Measurements from ENCODE around the gene METTL27.
"Not testable (repeated sequence)": the region's sequence is repeated elsewhere in the genome, so short reads cannot be mapped to it uniquely, and the experiment has no call there.

Gene METTL27

GRCh38 chr7:73810998-73811360, 31.3 kb downstream of the METTL27 start:
- TF ChIP-seq CTCF (IDR thresholded peaks at IDR 0.05; ENCODE audit: low read depth, low read length), result no peak
- no peak overlapping the region for H3K4me3 ChIP-seq (ENCODE audit: low read depth, low read length)

DNA sequence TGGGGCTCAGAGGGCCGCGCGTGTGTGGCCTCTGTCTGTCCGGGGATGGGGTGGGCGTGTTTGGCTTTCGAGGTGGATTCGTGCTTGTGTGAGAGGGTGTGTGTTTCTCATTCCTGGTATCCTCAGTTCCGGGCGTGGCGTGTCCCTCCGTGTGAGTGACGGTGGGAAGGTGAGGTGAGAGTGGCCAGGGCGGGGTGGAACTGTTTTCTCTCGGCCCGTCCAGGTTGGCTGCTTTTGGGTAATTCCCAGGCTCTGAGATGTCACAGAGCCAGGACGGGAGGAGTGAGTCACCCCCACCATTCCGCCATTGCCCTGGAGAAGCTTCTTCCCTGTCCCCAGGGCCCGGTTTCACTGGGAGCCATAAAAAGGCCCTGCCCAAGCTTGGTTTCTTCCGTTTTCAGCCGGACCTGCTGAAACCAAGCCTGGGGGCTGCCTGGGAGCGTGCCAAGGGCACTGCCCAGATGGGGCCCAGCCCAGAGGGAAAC, 32.8 kb downstream of the METTL27 start:
- TF ChIP-seq CTCF (IDR thresholded peaks at IDR 0.05; ENCODE audit: low read depth, low read length), result no peak
- H3K4me3 ChIP-seq (ENCODE audit: low read depth, low read length), result no peak overlapping the region

GRCh38 chr7:73802459-73802858, 39.9 kb downstream of the METTL27 start:
- no peak for TF ChIP-seq CTCF (IDR thresholded peaks at IDR 0.05; ENCODE audit: low read depth, low read length)

DNA sequence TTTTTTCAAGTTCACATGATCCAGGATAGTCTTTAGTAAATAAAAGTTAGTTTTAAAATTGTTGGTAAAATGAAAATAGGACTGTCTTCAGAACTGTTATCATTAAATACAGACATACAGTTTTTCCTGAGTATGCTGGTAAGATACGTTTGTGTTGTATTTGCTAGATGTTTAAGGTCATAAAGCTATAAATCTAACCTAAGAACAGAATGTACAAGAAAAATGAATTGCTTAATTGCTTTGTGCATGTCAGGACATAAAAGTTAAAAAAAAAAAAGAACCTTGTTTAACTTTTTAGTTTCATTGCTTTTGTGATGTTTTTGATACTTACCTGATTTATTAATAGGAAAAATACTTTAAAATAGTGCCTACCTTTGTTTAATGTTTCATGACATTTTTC, 40.7 kb downstream of the METTL27 start:
- TF ChIP-seq CTCF (IDR thresholded peaks at IDR 0.05; ENCODE audit: low read depth, low read length), result no peak

More at GRCh38 chr7:73802459-73802858, 39.9 kb downstream of the METTL27 start:
- no peak overlapping the region for H3K4me3 ChIP-seq (ENCODE audit: low read depth, low read length)

DNA sequence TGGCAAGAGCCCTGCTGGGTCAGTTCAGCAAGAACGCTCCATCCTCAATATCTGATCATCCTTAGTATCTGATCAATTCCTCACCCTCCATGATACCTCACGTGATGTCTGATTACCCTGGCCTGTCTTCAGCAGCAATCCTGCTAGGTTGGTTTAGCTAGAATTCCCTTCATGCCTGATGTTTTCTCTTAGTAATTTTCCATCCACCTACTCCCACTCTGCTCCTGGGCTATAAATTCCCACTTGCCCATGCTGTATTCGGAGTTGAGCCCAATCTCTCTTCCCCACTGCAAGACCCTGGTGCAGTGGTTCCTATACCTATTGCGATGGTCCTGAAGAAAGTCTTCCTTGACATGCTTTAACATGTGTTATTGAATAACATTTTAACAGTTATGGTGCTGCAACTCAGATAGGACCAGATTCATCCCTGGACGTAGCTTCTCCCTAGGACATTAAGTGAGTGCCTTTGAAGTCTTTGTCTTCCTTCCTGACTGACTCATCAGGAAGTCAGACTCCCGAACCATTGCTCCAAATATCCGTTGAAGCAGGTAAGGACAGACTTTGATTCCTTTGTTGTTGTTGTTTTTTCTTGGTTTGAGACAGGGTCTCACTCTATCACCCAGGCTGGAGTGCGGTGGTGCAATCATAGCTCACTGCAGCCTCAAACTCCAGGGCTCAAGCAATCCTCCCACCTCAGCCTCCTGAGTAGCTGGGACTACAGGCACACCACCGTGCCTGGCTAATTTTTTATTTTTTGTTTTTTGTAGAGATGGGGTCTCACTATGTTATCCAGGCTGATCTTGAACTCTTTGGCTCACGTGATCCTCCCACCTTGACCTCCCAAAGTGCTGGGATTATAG, 42.8 kb downstream of the METTL27 start:
- no peak overlapping the region for H3K4me3 ChIP-seq (ENCODE audit: low read depth, low read length)
- no peak for TF ChIP-seq CTCF (IDR thresholded peaks at IDR 0.05; ENCODE audit: low read depth, low read length)

More for the DNA sequence above, 40.7 kb downstream of the METTL27 start:
- no peak overlapping the region for H3K4me3 ChIP-seq (ENCODE audit: low read depth, low read length)

DNA sequence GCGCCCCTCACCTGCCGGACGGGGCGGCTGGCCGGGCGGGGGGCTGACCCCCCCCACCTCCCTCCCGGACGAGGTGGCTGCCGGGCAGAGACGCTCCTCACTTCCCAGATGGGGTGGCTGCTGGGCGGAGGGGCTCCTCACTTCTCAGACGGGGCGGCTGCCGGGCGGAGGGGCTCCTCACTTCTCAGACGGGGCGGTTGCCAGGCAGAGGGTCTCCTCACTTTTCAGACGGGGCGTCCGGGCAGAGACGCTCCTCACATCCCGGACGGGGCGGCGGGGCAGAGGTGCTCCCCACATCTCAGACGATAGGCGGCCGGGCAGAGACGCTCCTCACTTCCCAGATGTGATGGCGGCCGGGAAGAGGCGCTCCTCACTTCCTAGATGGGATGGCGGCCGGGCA, 45.1 kb downstream of the METTL27 start:
- H3K4me3 ChIP-seq (ENCODE audit: low read depth, low read length), result not testable (repeated sequence)

- H3K4me3 ChIP-seq (ENCODE audit: low read depth, low read length), result not testable (repeated sequence)
Observed at GRCh38 chr7:73796656-73797055, 45.7 kb downstream of the METTL27 start.

GRCh38 chr7:73795188-73795587, 47.1 kb downstream of the METTL27 start:
- not testable (repeated sequence) for H3K4me3 ChIP-seq (ENCODE audit: low read depth, low read length)

DNA sequence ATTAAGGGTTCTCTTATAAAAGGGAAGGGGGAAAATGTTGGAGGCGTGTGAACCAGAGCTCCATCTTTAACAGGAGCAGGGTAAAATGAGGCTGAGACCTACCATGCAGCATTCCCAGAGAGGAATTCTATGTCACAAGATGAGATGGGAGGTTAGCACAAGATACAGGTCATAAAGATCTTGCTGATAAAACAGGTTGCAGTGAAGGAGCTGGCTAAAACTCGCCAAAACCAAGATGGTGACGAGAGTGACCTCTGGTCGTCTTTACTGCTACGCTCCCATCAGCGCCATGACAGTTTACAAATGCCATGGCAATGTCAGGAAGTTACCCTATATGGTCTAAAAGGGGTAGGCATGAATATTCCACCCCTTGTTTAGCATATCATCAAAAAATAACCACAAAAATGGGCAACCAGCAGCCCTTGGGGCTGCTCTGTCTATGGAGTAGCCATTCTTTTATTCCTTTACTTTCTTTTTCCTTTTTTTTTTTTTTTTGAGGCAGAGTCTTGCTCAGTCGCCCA, 51.1 kb downstream of the METTL27 start:
- H3K4me3 ChIP-seq (ENCODE audit: low read depth, low read length), result not testable (repeated sequence)

Measured in WI38 (cell line).